Esophagus squamous epithelium (tissue), 4 donors: Measurements from ENCODE around the gene RTEL1.

Experiments used
- CTCF ChIP-seq, 6 experiments: fragments of 450-650 bp in 4 of 6; fragments of 200-600 bp in 2 of 6; sonication (generic) in 2 of 6; IDR thresholded peaks; one replicate each; pipeline ENCODE4 v1.5.1; 2016 to 2019; ENCODE audit warnings: antibody characterized with exemption in 6 of 6, mild to moderate bottlenecking in 4 of 6, moderate library complexity in 4 of 6
- POLR2A ChIP-seq, 4 donors: fragments of 450-650 bp; IDR thresholded peaks; one replicate each; pipeline ENCODE4 v1.6.1; 2017; ENCODE audit warnings: antibody characterized with exemption in 4 of 4, mild to moderate bottlenecking in 4 of 4, moderate library complexity in 3 of 4

GRCh38 chr20:63734111-63734945, 76.2 kb downstream of the RTEL1 start:
- TF ChIP-seq CTCF (IDR thresholded peaks at IDR 0.05), result no peak
- TF ChIP-seq POLR2A (IDR thresholded peaks at IDR 0.05), result no peak
